IPS DF 4.7 (cell line): ENCODE measurements around the gene SHC3.
"Not testable (repeated sequence)": the region's sequence is repeated elsewhere in the genome, so short reads cannot be mapped to it uniquely, and the experiment has no call there.

Source experiments
- DNase-seq: peaks from one replicate; pipeline ENCODE4 v3.0.0-alpha.2; 2013; ENCODE audit warnings: low spot score; ENCODE audit errors: extremely low read depth

SHC3 gene

GRCh38 chr9:89177944-89178829, at the start of gene SHC3:
SHC3 (minus strand) TSS chr9:89178818; CDS start chr9:89178460, 358 bp downstream.
- DNase-seq: peak; percentile 41

- peak; percentile 46 for DNase-seq
Observed at GRCh38 chr9:89225991-89226471, 47.4 kb upstream of the SHC3 start.

GRCh38 chr9:89225587-89225986, 47.0 kb upstream of the SHC3 start:
- DNase-seq: no peak

- no peak for DNase-seq
Observed at GRCh38 chr9:89225036-89225435, 46.4 kb upstream of the SHC3 start.

- no peak for DNase-seq
Observed at GRCh38 chr9:89224633-89225032, 46.0 kb upstream of the SHC3 start.

- DNase-seq: no peak
Observed at GRCh38 chr9:89223396-89223977, 44.9 kb upstream of the SHC3 start.

- DNase-seq: no peak
Observed at GRCh38 chr9:89219637-89220036, 41.0 kb upstream of the SHC3 start.

- DNase-seq: no peak
Observed at GRCh38 chr9:89218040-89218928, 39.7 kb upstream of the SHC3 start.

GRCh38 chr9:89215342-89215741, 36.7 kb upstream of the SHC3 start:
- DNase-seq: no peak

- no peak for DNase-seq
Observed at GRCh38 chr9:89213396-89213880, 34.8 kb upstream of the SHC3 start.

GRCh38 chr9:89212171-89212570, 33.6 kb upstream of the SHC3 start:
- DNase-seq: no peak

GRCh38 chr9:89209311-89209710, 30.7 kb upstream of the SHC3 start:
- not testable (repeated sequence) for DNase-seq

GRCh38 chr9:89207026-89207425, 28.4 kb upstream of the SHC3 start:
- DNase-seq: no peak

- DNase-seq: no peak
Observed at GRCh38 chr9:89204801-89205200, 26.2 kb upstream of the SHC3 start.

GRCh38 chr9:89195131-89195797, 16.6 kb upstream of the SHC3 start:
- DNase-seq: no peak

- no peak for DNase-seq
Observed at GRCh38 chr9:89194421-89195130, 16.0 kb upstream of the SHC3 start.

GRCh38 chr9:89191004-89191403, 12.4 kb upstream of the SHC3 start:
- DNase-seq: no peak

GRCh38 chr9:89189215-89189614, 10.6 kb upstream of the SHC3 start:
- DNase-seq: no peak

- DNase-seq: no peak
Observed at GRCh38 chr9:89187950-89188349, 9.3 kb upstream of the SHC3 start.

GRCh38 chr9:89187541-89187940, 8.9 kb upstream of the SHC3 start:
- no peak for DNase-seq
